ENCODE results near the gene SCAND1. TPM values are rescaled to one million over a fixed set of nuclear protein-coding genes. Genes with fewer than 3 reads are reported as not detected.

The SCAND1 gene
- total and polyA plus RNA-seq, 9 of the 15 experiments (the other 6 are each of a cell fraction or from before 2014, with no cell fraction given), result 0.08 to 94.0 (median 5.8) TPM

- in situ Hi-C loops (cut with MboI), result loop anchor here (25.0 kb wide), 1 partner anchor 453 kb away; no protein-coding TSS in a partner anchor
Measured at GRCh38 chr20:35984382-35984781, 30.1 kb upstream of the SCAND1 start.

GRCh38 chr20:35981969-35982368, 27.7 kb upstream of the SCAND1 start:
- Histone ChIP-seq H3K4me3 (no peak overlapping the region), H3K4me1 (replicated peaks in 1 of 2; ENCODE audit: control insufficient read depth in 2 of 2, insufficient read depth in 2 of 2, low read length in 2 of 2) (peaks cover 0 to 7% of the 10 kb centered on the region in 2 experiments; a peak in 2 of 5 replicates), H3K9me3 (replicated peaks; ENCODE audit: control insufficient read depth, insufficient read depth, low read depth, low read length) (no peaks in the 10 kb centered on the region), H3K27ac (ENCODE audit: extremely low read depth, low read depth, low read length) (no peak overlapping the region), H3K4me2 (ENCODE audit: insufficient read depth, low read length) (no peak overlapping the region; the same call in 1 of the 2 replicates), H3K27me3 (ENCODE audit: control insufficient read depth in 2 of 2, insufficient read depth in 2 of 2, low read length in 2 of 2) (peaks cover 0 to 5% of the 10 kb centered on the region in 2 experiments; a peak in 1 of 5 replicates), H4K20me1 (replicated peaks; ENCODE audit: control insufficient read depth, insufficient read depth, low read length) (no peaks in the 10 kb centered on the region), H3K9ac (ENCODE audit: insufficient read depth in 1 of 2, low read depth in 2 of 2, low read length in 2 of 2) (no peak overlapping the region), H2AFZ (ENCODE audit: low read depth, low read length) (no peak overlapping the region), H3K36me3 (ENCODE audit: control insufficient read depth, insufficient read depth, low read length) (no peaks in the 10 kb centered on the region), H3K9me1 (ENCODE audit: control insufficient read depth, insufficient read depth, low read length) (peaks cover 3% of the 10 kb centered on the region), H3K79me2 (ENCODE audit: control insufficient read depth, insufficient read depth, low read length) (no peaks in the 10 kb centered on the region)
- FAIRE-seq (no peak), DNase-seq (ENCODE audit: extremely low read depth in 1 of 4, low spot score in 3 of 4) (no peak), ATAC-seq (peak; percentile 18; the same call in 1 of the 3 replicates)
- BruUV-seq (replicated peaks), result no TSS peak
- CTCF ChIA-PET (ENCODE audit: low intra/inter-chr PET ratio), result interaction anchor here (0.6 kb wide), 1 partner anchor 118 kb away, joined by 3 read pairs; no protein-coding TSS in a partner anchor
- TF ChIP-seq ELF2 (CRISPR knock-in tag; IDR thresholded peaks at IDR 0.05) (no peak), ZFP36 (IDR thresholded peaks at IDR 0.05; ENCODE audit: low read depth, low read length, partially characterized antibody) (peak; percentile 49), SPI1 (IDR thresholded peaks at IDR 0.05; ENCODE audit: borderline replicate concordance, low read depth, low read length) (peak; percentile 11; the same call in 1 of the 2 replicates), YY1 (IDR thresholded peaks at IDR 0.05; ENCODE audit: borderline replicate concordance in 1 of 3, control insufficient read depth in 1 of 3, extremely low read depth in 1 of 3, insufficient read depth in 3 of 3, insufficient read length in 1 of 3, insufficient replicate concordance in 2 of 3, low read depth in 1 of 3, low read length in 2 of 3) (peak in 1 of 3 experiments; percentile 22), HMBOX1 (IDR thresholded peaks at IDR 0.05) (no peak), PTTG1 (tag; IDR thresholded peaks at IDR 0.05; ENCODE audit: low read depth) (no peak)
- WGBS (ENCODE audit: insufficient coverage, low coverage, missing lambda C conversion rate), result 11% methylated on average over 3 of the region's 3 CpGs
- intact Hi-C loops (cut with micrococcal nuclease), result no loop called here
- POLR2A ChIA-PET, result interaction anchor here (0.6 to 1.4 kb wide), 5 partner anchors 10 to 508 kb away, joined by 3 to 8 read pairs (median 3); partner anchors contain the start of gene SCAND1
- in situ Hi-C loops (cut with MboI), result loop anchor here (25.0 kb wide), 1 partner anchor 455 kb away; no protein-coding TSS in a partner anchor

More at GRCh38 chr20:35984382-35984781, 30.1 kb upstream of the SCAND1 start:
- no peak overlapping the region for H3K4me3 ChIP-seq
- no peak for DNase-seq (ENCODE audit: extremely low read depth in 1 of 4, low spot score in 3 of 4)
- no peaks in the 10 kb centered on the region for H3K9me3 ChIP-seq (replicated peaks; ENCODE audit: control insufficient read depth, insufficient read depth, low read depth, low read length)
- ATAC-seq, result no peak
- CTCF ChIA-PET (ENCODE audit: low intra/inter-chr PET ratio), result no interaction called here
- H4K20me1 ChIP-seq (replicated peaks; ENCODE audit: control insufficient read depth, insufficient read depth, low read length), result no peaks in the 10 kb centered on the region
- 23% methylated on average over 6 of the region's 6 CpGs for WGBS (ENCODE audit: insufficient coverage, low coverage, missing lambda C conversion rate)
- peaks cover 0 to 5% of the 10 kb centered on the region in 2 experiments; a peak in 1 of 5 replicates for H3K27me3 ChIP-seq (ENCODE audit: control insufficient read depth in 2 of 2, insufficient read depth in 2 of 2, low read length in 2 of 2)
- no peak overlapping the region for H3K4me2 ChIP-seq (ENCODE audit: insufficient read depth, low read length)
- no peak overlapping the region for H3K27ac ChIP-seq (ENCODE audit: extremely low read depth, low read depth, low read length)
- POLR2A ChIA-PET, result interaction anchor here (0.8 to 1.9 kb wide), 2 partner anchors 9 to 30 kb away, joined by 3 to 6 read pairs; partner anchors contain the start of gene SCAND1
- peaks cover 0 to 5% of the 10 kb centered on the region in 2 experiments; a peak in 2 of 5 replicates for H3K4me1 ChIP-seq (replicated peaks in 1 of 2; ENCODE audit: control insufficient read depth in 2 of 2, insufficient read depth in 2 of 2, low read length in 2 of 2)
- no peak overlapping the region for H3K9ac ChIP-seq (ENCODE audit: insufficient read depth in 1 of 2, low read depth in 2 of 2, low read length in 2 of 2)
- TF ChIP-seq GABPA (tag; conservative IDR thresholded peaks at IDR 0.05; ENCODE audit: low read depth), result peak; percentile 56
- no peak for TF ChIP-seq RAD51 (IDR thresholded peaks at IDR 0.05; ENCODE audit: borderline replicate concordance, low read depth)
- no TSS peak for BruUV-seq (replicated peaks)
- H3K36me3 ChIP-seq (ENCODE audit: control insufficient read depth, insufficient read depth, low read length), result no peaks in the 10 kb centered on the region
- H2AFZ ChIP-seq (ENCODE audit: low read depth, low read length), result peak overlapping the region; percentile 57
- intact Hi-C loops (cut with micrococcal nuclease), result no loop called here
- FAIRE-seq, result no peak
- no peaks in the 10 kb centered on the region for H3K79me2 ChIP-seq (ENCODE audit: control insufficient read depth, insufficient read depth, low read length)
- H3K9me1 ChIP-seq (ENCODE audit: control insufficient read depth, insufficient read depth, low read length), result no peaks in the 10 kb centered on the region

Data from K562 (cell line).